ENCODE measurements around the gene MEIS1.

The MEIS1 gene

DNA sequence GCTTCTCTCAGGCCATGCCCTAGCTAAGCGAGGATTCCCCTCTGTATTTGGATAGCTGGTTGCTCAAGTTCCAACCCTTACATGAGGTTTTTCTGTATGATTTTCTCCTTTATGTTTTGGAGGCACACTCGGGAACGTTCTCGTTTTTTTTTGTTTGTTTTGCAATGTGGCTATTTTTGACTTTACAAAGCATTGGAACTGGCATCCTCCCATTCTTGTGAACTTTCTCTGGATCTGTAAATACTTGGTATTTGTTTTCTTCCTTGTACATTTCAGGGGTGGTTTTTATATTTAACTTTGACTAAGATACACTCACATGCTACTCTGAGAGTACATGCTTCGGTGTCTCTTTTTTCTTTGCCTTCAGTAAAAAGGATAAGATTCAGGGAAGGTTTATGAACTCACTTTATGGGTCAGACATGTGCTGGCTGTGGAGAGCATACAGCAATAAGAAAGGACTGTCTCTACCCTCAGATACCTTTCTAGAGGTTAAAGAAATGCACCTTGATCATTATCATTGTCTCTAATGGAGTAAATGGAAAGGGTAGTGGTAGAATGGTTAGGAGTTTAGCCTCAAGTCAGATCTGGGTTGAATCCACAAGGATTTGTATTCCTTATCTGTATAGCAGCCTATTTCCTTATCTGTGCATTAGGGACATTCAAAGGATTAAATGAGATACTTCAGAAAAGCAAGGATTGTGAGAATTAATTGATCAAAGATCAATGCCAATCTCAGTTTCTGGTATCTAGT, 61.9 kb downstream of the MEIS1 start:
- DNase-seq (ENCODE audit: low read depth): no peak
- no peak overlapping the region for H3K4me3 ChIP-seq (replicated peaks; ENCODE audit: low read depth, low read length)
- TF ChIP-seq, protein P1, sequence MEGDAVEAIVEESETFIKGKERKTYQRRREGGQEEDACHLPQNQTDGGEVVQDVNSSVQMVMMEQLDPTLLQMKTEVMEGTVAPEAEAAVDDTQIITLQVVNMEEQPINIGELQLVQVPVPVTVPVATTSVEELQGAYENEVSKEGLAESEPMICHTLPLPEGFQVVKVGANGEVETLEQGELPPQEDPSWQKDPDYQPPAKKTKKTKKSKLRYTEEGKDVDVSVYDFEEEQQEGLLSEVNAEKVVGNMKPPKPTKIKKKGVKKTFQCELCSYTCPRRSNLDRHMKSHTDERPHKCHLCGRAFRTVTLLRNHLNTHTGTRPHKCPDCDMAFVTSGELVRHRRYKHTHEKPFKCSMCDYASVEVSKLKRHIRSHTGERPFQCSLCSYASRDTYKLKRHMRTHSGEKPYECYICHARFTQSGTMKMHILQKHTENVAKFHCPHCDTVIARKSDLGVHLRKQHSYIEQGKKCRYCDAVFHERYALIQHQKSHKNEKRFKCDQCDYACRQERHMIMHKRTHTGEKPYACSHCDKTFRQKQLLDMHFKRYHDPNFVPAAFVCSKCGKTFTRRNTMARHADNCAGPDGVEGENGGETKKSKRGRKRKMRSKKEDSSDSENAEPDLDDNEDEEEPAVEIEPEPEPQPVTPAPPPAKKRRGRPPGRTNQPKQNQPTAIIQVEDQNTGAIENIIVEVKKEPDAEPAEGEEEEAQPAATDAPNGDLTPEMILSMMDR (IDR thresholded peaks at IDR 0.05; ENCODE audit: low read length, missing control alignments): no peak

DNA sequence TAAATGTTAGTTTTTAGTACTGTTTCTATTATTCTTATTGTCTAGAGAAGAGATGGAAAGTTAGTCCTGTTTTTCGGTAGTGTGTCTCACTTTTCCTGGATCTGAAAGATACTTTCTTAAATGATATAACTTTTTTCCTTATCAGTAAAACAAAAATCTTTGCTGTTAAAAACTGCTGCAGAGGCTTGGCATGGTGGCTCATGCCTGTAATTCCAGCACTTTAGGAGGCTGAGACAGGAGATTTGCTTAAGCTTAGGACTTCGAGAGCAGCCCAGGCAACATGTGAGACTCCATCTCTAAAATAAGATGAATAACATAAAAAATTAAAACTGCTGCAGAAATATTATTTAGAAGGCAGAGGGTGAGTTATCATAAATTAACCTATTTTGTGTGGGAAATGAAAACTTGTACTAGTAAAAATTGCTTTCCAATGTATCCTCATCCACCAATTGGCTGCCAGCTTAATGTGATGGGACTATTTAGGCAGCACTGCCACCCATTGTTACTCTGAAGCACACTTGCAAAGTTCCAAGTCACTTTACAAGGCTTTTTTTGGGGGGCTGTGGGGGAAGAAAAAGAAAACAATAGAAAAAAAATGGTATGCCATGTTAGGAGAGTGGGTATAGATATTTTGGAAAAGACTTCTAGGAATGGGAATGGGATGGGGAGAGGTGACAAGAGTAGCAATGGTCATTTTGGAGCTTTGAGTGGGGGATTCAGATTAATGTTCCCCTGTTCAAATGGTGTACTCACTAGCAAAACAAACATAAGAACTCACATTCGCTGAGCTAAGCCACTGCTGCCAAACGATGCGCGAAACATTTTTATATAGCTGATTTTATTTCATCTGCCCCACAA, 62.7 kb downstream of the MEIS1 start:
- TF ChIP-seq, protein P1 (IDR thresholded peaks at IDR 0.05; ENCODE audit: low read length, missing control alignments): no peak
- DNase-seq (ENCODE audit: low read depth): no peak
- no peak overlapping the region for H3K4me3 ChIP-seq (replicated peaks; ENCODE audit: low read depth, low read length)

DNA sequence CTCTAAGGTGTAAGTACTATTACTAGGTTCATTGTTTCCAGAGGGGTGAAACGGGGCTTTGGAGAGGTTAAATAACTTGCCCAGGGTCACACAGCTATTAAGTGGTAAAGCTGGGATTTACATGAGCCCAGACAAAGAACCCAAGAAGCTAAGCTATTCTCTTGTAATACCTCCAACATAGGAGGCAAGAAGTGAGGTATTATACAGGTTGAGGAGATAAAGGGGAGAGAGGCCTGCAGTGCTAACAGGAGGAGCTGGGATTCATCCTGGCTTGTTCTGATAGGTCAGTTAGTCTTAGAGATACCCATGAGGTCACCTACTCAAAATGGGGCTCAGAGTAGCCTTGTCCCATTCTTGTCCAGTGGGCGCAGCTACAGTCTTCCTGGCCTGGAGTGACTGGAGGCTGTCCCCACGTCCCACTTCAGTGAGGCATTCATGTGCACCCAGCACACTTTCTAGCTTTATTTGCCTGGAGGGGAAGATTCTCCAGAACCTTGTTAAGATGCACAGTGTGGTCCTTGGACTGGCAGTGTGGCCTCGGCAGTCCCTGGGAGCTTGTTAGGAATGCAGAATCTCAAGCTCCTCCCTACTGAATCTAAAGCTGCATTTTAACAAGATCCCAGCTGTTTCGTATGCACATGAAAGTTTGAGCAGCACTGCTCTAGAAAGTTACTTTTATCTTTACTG, 63.5 kb downstream of the MEIS1 start:
- TF ChIP-seq, protein P1 (IDR thresholded peaks at IDR 0.05; ENCODE audit: low read length, missing control alignments): no peak
- H3K4me3 ChIP-seq (replicated peaks; ENCODE audit: low read depth, low read length): no peak overlapping the region
- DNase-seq (ENCODE audit: low read depth): no peak

DNA sequence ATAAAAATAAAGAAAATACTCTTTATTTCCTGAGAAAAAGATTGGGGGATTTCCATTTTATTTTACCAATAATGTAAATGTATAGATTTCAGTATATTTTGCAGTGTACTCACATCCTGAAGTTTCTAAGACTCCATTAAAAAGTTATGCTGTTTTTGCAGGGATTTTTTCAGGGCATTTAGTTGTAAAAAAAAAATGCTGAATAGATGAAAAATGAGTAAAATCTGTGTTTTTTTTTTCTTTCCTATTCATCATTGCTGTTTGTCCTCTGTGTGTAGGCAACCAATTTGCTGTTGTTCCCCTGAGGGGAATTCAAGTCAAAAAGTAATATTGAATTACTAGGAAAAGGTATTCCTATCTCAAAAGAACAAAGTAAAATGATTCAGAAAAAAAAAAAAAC, 66.3 kb downstream of the MEIS1 start:
- no peak overlapping the region for H3K4me3 ChIP-seq (replicated peaks; ENCODE audit: low read depth, low read length)
- no peak for DNase-seq (ENCODE audit: low read depth)
- TF ChIP-seq, protein P1 (IDR thresholded peaks at IDR 0.05; ENCODE audit: low read length, missing control alignments): no peak

DNA sequence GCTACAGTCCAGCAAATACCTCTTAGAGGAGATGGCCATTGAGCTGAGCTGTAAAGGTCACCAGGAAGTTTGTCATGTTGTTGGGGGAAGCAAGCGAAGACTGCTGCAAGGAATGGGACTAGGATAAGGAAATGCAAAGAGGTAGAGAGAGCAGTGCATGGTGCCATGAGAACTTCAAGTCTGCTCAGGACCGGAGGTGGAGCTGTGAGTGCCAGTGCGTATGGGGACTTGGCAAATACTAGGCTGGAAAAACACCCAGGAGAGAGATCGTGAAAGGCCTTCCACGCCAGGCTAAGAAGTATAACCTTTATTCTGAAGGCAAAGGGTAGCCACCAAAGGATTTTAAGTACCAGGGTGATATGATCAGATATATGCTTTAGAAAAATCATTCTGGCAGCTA, 71.3 kb downstream of the MEIS1 start:
- TF ChIP-seq, protein P1 (IDR thresholded peaks at IDR 0.05; ENCODE audit: low read length, missing control alignments): no peak
- H3K4me3 ChIP-seq (replicated peaks; ENCODE audit: low read depth, low read length): no peak overlapping the region
- no peak for DNase-seq (ENCODE audit: low read depth)

DNA sequence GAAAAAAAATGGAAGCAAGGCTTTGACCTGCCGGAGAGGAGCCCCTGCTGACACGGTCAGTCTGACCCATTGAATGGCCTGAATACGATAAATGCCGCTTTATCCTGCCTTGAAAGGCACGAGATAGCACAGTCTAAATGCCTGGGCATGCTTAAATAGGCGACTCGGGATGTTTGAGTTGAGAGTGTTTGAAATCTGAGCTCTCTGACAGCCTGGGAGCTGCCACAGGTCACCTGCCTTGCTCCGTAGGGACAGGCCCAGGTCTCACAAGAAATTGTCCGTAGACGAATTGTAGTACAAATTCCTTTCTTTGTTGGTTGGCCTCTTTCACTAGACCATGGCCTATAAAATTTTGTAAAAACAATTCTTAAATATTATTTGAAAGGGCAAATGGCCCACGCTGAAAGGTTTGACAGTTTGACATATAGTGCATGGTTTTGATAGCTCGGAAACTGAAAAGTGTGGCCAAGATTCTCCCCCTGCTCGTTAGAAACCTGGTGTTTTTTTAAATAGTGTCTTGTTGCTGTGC, 72.8 kb downstream of the MEIS1 start:
- TF ChIP-seq, protein P1 (IDR thresholded peaks at IDR 0.05; ENCODE audit: low read length, missing control alignments): no peak
- no peak overlapping the region for H3K4me3 ChIP-seq (replicated peaks; ENCODE audit: low read depth, low read length)
- no peak for DNase-seq (ENCODE audit: low read depth)
